Measurements from ENCODE around the gene OR6B1. TPM values are rescaled to one million over a fixed set of nuclear protein-coding genes. Genes with fewer than 3 reads are reported as not detected.

OR6B1 gene
- total and polyA plus RNA-seq, 9 of the 15 experiments (the other 6 are each of a cell fraction or from before 2014, with no cell fraction given) = not detected

DNA sequence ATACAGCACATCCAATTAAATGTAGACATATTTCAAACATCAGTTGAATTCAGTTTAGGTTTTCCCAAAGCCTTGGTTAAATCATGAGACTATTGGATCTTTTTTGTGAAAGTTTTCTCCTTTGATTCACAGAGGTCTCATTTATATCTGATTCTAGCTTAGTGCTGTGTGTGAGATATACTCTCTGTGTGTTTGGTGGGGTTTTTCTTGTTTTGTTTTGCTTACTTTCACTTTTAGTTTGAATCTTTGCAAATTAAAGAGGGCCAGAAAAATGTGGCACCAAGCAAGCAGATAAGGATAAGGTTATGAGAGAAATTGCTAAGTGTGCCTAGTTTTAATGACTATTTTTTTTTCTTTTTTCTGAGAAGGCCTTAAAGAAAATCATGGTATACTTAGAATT, 12.6 kb upstream of the OR6B1 start (continued):
- TF ChIP-seq, protein P1, sequence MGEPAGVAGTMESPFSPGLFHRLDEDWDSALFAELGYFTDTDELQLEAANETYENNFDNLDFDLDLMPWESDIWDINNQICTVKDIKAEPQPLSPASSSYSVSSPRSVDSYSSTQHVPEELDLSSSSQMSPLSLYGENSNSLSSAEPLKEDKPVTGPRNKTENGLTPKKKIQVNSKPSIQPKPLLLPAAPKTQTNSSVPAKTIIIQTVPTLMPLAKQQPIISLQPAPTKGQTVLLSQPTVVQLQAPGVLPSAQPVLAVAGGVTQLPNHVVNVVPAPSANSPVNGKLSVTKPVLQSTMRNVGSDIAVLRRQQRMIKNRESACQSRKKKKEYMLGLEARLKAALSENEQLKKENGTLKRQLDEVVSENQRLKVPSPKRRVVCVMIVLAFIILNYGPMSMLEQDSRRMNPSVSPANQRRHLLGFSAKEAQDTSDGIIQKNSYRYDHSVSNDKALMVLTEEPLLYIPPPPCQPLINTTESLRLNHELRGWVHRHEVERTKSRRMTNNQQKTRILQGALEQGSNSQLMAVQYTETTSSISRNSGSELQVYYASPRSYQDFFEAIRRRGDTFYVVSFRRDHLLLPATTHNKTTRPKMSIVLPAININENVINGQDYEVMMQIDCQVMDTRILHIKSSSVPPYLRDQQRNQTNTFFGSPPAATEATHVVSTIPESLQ (CRISPR knock-in tag; IDR thresholded peaks at IDR 0.05) = no peak
- TF ChIP-seq POLR2G (IDR thresholded peaks at IDR 0.05; ENCODE audit: low read depth, low read length) = no peak

DNA sequence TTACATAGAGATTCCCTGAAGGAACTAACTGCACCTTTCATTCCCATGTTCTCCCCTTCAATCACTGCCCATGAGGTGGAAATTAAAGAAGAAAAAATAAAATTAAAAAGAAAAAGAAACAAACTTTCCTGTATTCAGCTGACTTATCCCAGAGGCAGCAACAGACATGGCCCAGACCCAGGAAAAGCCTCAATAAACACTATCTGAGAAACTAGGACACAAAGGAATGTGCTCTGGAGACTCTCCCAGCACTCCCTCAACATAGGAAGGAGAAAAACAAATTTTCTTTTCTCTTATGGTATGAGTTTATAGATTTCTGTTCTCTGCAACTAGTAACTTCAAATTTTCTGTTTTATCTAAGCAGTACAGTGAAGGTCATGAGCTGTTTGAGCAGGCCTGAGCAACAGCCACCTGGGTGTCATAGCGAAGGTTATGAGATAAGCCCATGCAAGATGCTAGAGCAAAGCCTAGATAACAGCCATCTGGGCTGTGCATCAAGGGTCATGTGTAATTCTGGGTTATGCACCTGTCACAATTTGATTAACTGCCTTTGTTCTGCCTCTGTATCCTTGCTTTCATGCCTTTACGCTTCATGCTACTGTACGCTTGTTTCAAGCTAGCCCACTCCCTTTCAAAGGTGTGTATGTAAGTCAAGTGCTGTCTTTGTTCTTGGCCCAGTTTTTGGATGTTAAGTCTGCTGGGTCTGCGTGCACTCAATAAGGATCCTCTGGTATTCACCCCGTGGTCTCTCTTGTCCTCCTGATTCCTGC, 11.0 kb upstream of the OR6B1 start:
- H3K79me2 ChIP-seq (ENCODE audit: control insufficient read depth, insufficient read depth, low read length) = no peaks in the 10 kb centered on the region
- H3K36me3 ChIP-seq (ENCODE audit: control insufficient read depth, insufficient read depth, low read length) = no peaks in the 10 kb centered on the region
- DNase-seq (ENCODE audit: extremely low read depth in 1 of 4, low spot score in 3 of 4) (peak in 2 of 4 experiments; percentile 31 to 79), FAIRE-seq (peak; percentile 55), ATAC-seq (peak; percentile 79)
- in situ Hi-C loops (cut with MboI) (no loop called here), intact Hi-C loops (cut with micrococcal nuclease) (loop anchor here (5.0 kb wide), 1 partner anchor 33 kb away; no protein-coding TSS in a partner anchor)
- no peaks in the 10 kb centered on the region; a peak in 1 of 5 replicates for H3K4me1 ChIP-seq (replicated peaks in 1 of 2; ENCODE audit: control insufficient read depth in 2 of 2, insufficient read depth in 2 of 2, low read length in 2 of 2)
- H3K27ac ChIP-seq (ENCODE audit: extremely low read depth, low read depth, low read length) = no peak overlapping the region
- no TSS peak for BruUV-seq (replicated peaks)
- H4K20me1 ChIP-seq (replicated peaks; ENCODE audit: control insufficient read depth, insufficient read depth, low read length) = no peaks in the 10 kb centered on the region
- no peak overlapping the region for H3K4me2 ChIP-seq (ENCODE audit: insufficient read depth, low read length)
- H3K4me3 ChIP-seq = no peak overlapping the region
- 0 out of 2 replicates have a peak, but pooled peaks cover 4% of the 10 kb centered on the region for H3K9me3 ChIP-seq (replicated peaks; ENCODE audit: control insufficient read depth, insufficient read depth, low read depth, low read length)
- WGBS (ENCODE audit: insufficient coverage, low coverage, missing lambda C conversion rate) = 5% methylated on average over 5 of the region's 5 CpGs
- 0 out of 2 replicates have a peak overlapping the region, but pooled peaks have one; percentile 3 for H2AFZ ChIP-seq (ENCODE audit: low read depth, low read length)
- H3K9me1 ChIP-seq (ENCODE audit: control insufficient read depth, insufficient read depth, low read length) = no peaks in the 10 kb centered on the region
- no peak overlapping the region for H3K9ac ChIP-seq (ENCODE audit: insufficient read depth in 1 of 2, low read depth in 2 of 2, low read length in 2 of 2)
- H3K27me3 ChIP-seq (ENCODE audit: control insufficient read depth in 2 of 2, insufficient read depth in 2 of 2, low read length in 2 of 2) = no peaks in the 10 kb centered on the region
- CTCF ChIA-PET (ENCODE audit: low intra/inter-chr PET ratio) = no interaction called here
- POLR2A ChIA-PET = interaction anchor here (1.2 kb wide), 1 partner anchor 56 kb away, joined by 3 read pairs; no protein-coding TSS in a partner anchor
- TF ChIP-seq SMARCA4 (IDR thresholded peaks at IDR 0.05) (0 out of 2 replicates have a peak, but pooled peaks have one; percentile 26), ARID1B (IDR thresholded peaks at IDR 0.05) (peak; percentile 80), MEIS2 (IDR thresholded peaks at IDR 0.05; ENCODE audit: partially characterized antibody) (peak; percentile 95), GATAD2B (IDR thresholded peaks at IDR 0.05; ENCODE audit: borderline replicate concordance) (no peak), BDP1 (IDR thresholded peaks at IDR 0.05; ENCODE audit: insufficient read depth, insufficient read length) (no peak), POLR2AphosphoS5 (IDR thresholded peaks at IDR 0.05; ENCODE audit: control insufficient read depth, insufficient read depth, low read depth, low read length) (peak; percentile 54; the same call in 1 of the 2 replicates), TRIM28 (IDR thresholded peaks at IDR 0.05) (peak; percentile 64), CEBPG (CRISPR knock-in tag; IDR thresholded peaks at IDR 0.05) (no peak), CEBPG (tag; conservative IDR thresholded peaks at IDR 0.05 in 1 of 2, IDR thresholded peaks at IDR 0.05 in 1 of 2) (no peak), ATF1 (CRISPR knock-in tag; IDR thresholded peaks at IDR 0.05) (no peak), ATF1 (tag; IDR thresholded peaks at IDR 0.05) (0 out of 2 replicates have a peak, but pooled peaks have one; percentile 23), LCOR (CRISPR knock-in tag; IDR thresholded peaks at IDR 0.05) (no peak), NUFIP1 (IDR thresholded peaks at IDR 0.05; ENCODE audit: partially characterized antibody) (peak; percentile 31), TAF7 (tag; IDR thresholded peaks at IDR 0.05) (no peak), NFIC (IDR thresholded peaks at IDR 0.05) (peak; percentile 72), STAT5A (IDR thresholded peaks at IDR 0.05; ENCODE audit: borderline replicate concordance, low read length) (peak; percentile 49; the same call in 1 of the 2 replicates), CXXC5 (CRISPR knock-in tag; IDR thresholded peaks at IDR 0.05) (peak; percentile 52), C11orf30 (IDR thresholded peaks at IDR 0.05; ENCODE audit: low read depth) (no peak)
- TF ChIP-seq, protein P2, sequence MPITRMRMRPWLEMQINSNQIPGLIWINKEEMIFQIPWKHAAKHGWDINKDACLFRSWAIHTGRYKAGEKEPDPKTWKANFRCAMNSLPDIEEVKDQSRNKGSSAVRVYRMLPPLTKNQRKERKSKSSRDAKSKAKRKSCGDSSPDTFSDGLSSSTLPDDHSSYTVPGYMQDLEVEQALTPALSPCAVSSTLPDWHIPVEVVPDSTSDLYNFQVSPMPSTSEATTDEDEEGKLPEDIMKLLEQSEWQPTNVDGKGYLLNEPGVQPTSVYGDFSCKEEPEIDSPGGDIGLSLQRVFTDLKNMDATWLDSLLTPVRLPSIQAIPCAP (CRISPR knock-in tag; IDR thresholded peaks at IDR 0.05; ENCODE audit: borderline replicate concordance) = no peak
